ENCODE results near the gene LRMDA.

GRCh38 chr10:76543655-76544054 is 1112.2 kb downstream of the LRMDA start:
- TF ChIP-seq ZNF274 (IDR thresholded peaks at IDR 0.05; ENCODE audit: borderline replicate concordance, extremely low read depth, low read length) (no peak), JUND (IDR thresholded peaks at IDR 0.05; ENCODE audit: low read length) (no peak), HDAC2 (IDR thresholded peaks at IDR 0.05; ENCODE audit: borderline replicate concordance in 1 of 2, low read depth in 2 of 2, low read length in 2 of 2) (no peak), PHF8 (conservative IDR thresholded peaks at IDR 0.05; ENCODE audit: low read depth, low read length) (no peak), CTCF (IDR thresholded peaks at IDR 0.05; ENCODE audit: control extremely low read depth in 1 of 3, insufficient read depth in 1 of 3, low read depth in 1 of 3, low read length in 3 of 3) (no peak), CEBPB (IDR thresholded peaks at IDR 0.05; ENCODE audit: low read depth, low read length) (no peak), EP300 (IDR thresholded peaks at IDR 0.05; ENCODE audit: borderline replicate concordance in 1 of 2, low read depth in 2 of 2, low read length in 2 of 2) (no peak), BCL11A (IDR thresholded peaks at IDR 0.05; ENCODE audit: low read depth in 2 of 2, low read length in 2 of 2) (no peak), EZH2 (IDR thresholded peaks at IDR 0.05; ENCODE audit: low read depth, low read length, severe bottlenecking) (no peak), KDM1A (IDR thresholded peaks at IDR 0.05; ENCODE audit: borderline replicate concordance, low read length) (no peak), POLR2A (IDR thresholded peaks at IDR 0.05; ENCODE audit: control extremely low read depth in 1 of 2, low read depth in 2 of 2, low read length in 2 of 2) (no peak), MAX (IDR thresholded peaks at IDR 0.05) (no peak), SIN3A (conservative IDR thresholded peaks at IDR 0.05 in 1 of 2, IDR thresholded peaks at IDR 0.05 in 1 of 2; ENCODE audit: low read depth in 1 of 2, low read length in 2 of 2) (no peak)
